ENCODE measurements around the gene SNUPN.

SNUPN gene

GRCh38 chr15:75646944-75647364, 21.4 kb upstream of the SNUPN start:
- no peak for TF ChIP-seq CTCF (conservative IDR thresholded peaks at IDR 0.05)
- peak overlapping the region; percentile 82 for H3K27ac ChIP-seq

GRCh38 chr15:75646112-75646943, 20.8 kb upstream of the SNUPN start:
- TF ChIP-seq CTCF (conservative IDR thresholded peaks at IDR 0.05) = no peak
- peak overlapping the region; percentile 82 for H3K27ac ChIP-seq

- H3K27ac ChIP-seq = no peak overlapping the region
- no peak for TF ChIP-seq CTCF (conservative IDR thresholded peaks at IDR 0.05)
These were observed 18.9 kb upstream of the SNUPN start for GRCh38 chr15:75644376-75644775.

GRCh38 chr15:75641603-75642002, 16.1 kb upstream of the SNUPN start:
- TF ChIP-seq CTCF (conservative IDR thresholded peaks at IDR 0.05) = no peak
- H3K27ac ChIP-seq = peak overlapping the region; percentile 99; the same call in 1 of the 2 replicates

- H3K27ac ChIP-seq = peak overlapping the region; percentile 99
- TF ChIP-seq CTCF (conservative IDR thresholded peaks at IDR 0.05) = 0 out of 2 replicates have a peak, but pooled peaks have one; percentile 3
These were observed 15.6 kb upstream of the SNUPN start for GRCh38 chr15:75641179-75641503.

GRCh38 chr15:75640483-75641178, 15.1 kb upstream of the SNUPN start:
- peak; percentile 65 for TF ChIP-seq CTCF (conservative IDR thresholded peaks at IDR 0.05)
- peak overlapping the region; percentile 99 for H3K27ac ChIP-seq

GRCh38 chr15:75639709-75640482, 14.4 kb upstream of the SNUPN start, which contains the start of gene IMP3:
TSS of gene IMP3 (minus strand) at chr15:75640224. CDS start at chr15:75640168, 56 bp downstream.
- TF ChIP-seq CTCF (conservative IDR thresholded peaks at IDR 0.05) = no peak
- H3K27ac ChIP-seq = peak within 1 kb of the TSS; percentile 99
